Measurements from ENCODE around the gene DDX27.

The DDX27 gene

DNA sequence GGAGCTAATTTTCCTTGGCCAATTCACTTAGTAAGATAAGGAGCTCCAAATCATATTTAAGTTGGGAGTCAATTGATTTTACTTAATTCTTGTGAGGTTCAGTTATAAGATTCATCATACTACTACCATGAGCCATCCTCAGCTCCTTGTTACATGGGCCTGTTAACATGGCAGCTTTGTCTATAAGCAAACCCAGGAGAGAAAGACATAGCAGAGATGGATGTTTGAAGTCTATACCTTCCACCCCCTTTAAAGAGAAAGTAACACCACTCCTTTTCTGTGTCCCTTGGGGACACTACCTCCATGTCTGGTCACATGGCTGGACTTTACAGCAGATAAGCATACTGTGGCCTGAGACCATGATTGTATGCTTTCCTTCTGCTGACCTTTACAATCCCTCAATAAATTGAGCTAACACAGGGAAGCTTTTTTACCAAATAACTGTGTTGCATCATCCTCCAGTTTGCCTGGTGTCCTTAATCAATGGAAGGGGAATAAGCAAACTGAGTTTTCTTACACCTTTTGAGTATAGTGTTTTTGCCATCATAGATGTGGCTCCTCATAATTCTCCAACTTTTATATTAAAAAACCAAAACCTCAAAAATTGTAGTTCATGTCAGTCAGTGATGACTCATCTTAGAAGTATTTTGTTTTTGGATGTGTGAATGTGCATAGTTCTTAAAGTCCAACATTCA lies 68.5 kb downstream of the DDX27 start:
- in situ Hi-C loops (cut with MboI; ENCODE audit: low sequenced_read_pairs), result no loop called here

DNA sequence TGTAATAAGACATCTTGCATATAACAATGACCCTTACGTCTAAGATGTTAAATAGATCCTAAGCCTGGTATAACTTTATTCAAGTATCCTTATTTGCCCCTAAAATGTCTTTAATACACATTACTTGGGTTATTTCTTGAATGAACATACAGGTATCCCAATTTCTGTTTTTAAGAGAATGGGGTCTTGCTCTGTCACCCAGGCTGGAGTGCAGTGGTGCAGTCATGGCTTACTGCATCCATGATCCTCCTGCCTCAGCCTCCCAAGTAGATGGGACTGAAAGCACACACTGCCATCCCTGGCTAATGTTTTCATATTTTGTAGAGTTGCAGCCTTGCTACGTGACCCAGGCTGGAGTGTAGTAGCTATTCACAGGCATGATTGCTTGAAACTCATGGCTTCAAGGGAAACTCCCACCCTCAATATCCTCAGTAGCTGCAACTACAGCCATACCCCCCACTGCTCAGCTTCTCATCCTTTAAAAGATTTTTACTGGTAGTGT lies 69.1 kb downstream of the DDX27 start:
- in situ Hi-C loops (cut with MboI; ENCODE audit: low sequenced_read_pairs), result no loop called here

DNA sequence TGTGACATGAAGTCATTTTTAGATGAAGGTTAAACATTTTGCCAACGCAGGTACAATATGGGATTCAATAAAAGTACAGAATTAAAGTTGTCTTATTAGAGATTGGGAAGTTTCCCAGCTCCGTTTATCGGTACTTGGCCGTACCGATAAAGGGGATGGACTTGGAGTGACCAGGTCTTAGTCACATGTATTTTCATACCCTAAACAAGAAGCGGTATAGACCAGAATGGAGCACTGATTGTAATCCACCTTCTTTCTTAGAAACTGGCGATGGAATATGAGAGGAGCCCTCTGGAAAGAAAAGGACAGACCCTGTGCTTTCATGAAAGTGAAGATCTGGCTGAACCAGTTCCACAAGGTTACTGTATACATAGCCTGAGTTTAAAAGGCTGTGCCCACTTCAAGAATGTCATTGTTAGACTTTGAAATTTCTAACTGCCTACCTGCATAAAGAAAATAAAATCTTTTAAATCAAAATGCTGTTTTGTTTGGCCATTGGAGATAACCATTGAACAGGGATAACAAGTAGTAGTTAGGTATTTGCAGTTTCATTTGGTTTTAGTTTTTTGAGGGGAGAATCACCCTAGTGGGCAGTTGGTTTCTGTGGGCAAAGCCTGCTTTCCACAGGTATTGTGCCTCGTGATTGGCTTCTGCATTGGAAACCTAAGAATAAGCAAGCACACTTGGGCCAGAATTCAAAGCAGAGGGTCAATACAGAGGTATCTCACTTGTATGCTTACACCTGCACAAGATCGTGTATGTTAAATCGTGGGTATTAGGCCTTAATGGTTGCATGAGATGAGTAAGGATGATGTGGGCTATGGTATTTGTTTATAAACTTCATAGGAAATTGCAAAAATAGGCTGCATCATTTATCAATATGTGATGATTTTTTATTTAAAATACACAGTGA lies 69.8 kb downstream of the DDX27 start:
- in situ Hi-C loops (cut with MboI; ENCODE audit: low sequenced_read_pairs), result no loop called here

DNA sequence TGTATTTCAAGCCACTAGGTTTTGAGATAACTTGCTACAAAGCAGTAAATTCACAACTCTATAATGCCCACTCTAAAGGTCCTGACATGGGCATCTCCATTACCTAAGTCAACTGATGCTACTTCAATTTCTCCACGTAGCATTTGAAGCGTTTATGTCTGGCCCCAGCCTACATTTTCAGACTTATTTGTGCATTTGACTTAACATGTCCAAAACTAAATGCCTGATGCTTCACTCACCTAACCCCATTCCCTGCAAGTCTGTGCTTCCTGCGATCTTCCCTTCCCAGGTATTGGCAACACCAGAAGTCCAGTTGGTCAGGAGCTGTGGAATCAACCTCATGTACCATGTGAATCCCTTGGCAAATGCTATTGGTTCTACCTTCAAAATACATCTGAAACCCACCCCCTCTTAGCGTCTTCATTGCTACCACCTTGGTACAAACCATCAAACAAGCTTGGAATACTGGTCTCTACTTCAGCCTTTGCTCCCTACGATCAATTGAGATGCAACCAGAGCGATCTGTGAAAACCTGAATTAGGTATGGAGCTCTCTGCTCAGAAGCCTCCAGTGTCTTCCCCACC lies 71.5 kb downstream of the DDX27 start:
- in situ Hi-C loops (cut with MboI; ENCODE audit: low sequenced_read_pairs), result no loop called here

DNA sequence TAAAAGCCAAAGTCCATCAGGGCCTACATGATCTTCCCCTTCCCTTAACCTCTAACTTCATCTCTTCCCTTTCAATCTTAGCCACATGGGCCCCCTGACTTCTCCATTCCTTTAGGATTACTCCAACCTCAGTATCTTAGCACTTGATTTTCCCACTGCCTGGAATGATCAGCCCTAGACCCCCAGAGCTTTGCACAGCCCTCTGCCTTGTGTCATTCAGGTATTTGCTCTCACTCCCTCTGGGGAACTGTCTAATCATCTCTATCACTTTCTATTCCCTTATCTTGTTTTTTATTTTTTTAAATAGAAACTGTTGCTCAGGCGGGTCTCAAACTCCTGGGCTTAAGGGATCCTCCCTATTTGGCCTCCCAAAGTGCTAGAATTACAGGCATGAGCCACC lies 72.0 kb downstream of the DDX27 start:
- in situ Hi-C loops (cut with MboI; ENCODE audit: low sequenced_read_pairs), result no loop called here

DNA sequence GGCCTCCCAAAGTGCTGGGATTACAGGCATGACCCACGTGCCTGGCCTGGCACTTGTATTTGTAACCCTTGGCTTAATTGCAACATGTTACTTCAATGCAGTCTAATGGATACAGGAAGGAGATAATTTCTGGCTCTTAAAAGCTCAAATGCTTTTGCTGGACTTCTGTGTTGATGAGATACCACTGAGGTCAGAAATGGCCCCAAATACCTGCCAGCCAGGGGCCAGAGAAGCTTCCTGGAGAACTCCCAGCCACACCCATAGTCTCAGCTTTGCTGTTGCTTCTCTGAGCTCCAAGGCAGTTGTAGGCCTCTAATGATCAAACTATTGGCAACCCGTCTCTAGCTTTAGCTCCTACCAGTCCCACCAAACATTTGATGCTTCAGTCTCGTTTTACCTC lies 72.8 kb downstream of the DDX27 start:
- in situ Hi-C loops (cut with MboI; ENCODE audit: low sequenced_read_pairs), result no loop called here

DNA sequence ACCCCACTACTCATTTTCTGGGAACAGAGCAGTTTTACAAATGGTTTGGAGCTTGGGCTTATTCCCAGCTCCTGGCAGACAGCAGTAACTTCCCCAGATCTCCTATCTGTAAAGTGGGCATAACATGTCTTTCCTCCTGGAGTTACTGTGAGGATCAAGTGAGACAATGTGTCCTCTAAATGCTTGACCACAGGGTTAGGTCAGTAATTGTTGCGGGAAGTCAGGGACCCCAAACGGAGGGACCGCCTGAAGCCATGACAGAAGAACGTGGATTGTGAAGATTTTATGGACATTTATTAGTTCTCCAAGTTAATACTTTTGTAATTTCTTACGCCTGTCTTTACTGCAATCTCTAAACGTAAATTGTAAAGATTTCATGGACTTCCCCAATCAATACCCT lies 73.9 kb downstream of the DDX27 start:
- in situ Hi-C loops (cut with MboI; ENCODE audit: low sequenced_read_pairs), result no loop called here
